Measurements from ENCODE around the gene PCSK4. TPM values are rescaled to one million over a fixed set of nuclear protein-coding genes. Genes with fewer than 3 reads are reported as not detected.

PCSK4 gene
- total and polyA plus RNA-seq, 2 of the 13 experiments (the other 11 are each of a cell fraction or from before 2014, with no cell fraction given) = 2.0 to 2.7 TPM

GRCh38 chr19:1478934-1479707, 11.0 kb downstream of the PCSK4 start, which contains the start of gene C19orf25:
TSS of gene C19orf25 (minus strand) at chr19:1479215. CDS start at chr19:1478903, 312 bp downstream.
- Histone ChIP-seq H2AFZ (ENCODE audit: low read length) (no peak within 1 kb of the TSS), H3K4me3 (replicated peaks in 1 of 3; ENCODE audit: insufficient read depth in 1 of 3, low read depth in 2 of 3, low read length in 3 of 3) (peak within 1 kb of the TSS; percentile 81 to 93 (median 90)), H3K9me3 (ENCODE audit: low read length) (no peaks in the 10 kb centered on the region), H3K9ac (ENCODE audit: insufficient read depth, low read depth, low read length) (peak within 1 kb of the TSS; percentile 74), H3K4me2 (ENCODE audit: low read depth, low read length) (peak within 1 kb of the TSS; percentile 67), H3K27me3 (ENCODE audit: control insufficient read depth in 1 of 2, insufficient read depth in 2 of 2, low read length in 2 of 2) (no peaks in the 10 kb centered on the region), H3K4me1 (ENCODE audit: insufficient read depth, low read length) (peaks cover 48% of the 10 kb centered on the region), H3K79me2 (ENCODE audit: insufficient read depth, low read length) (peaks cover 16% of the 10 kb centered on the region), H3K27ac (ENCODE audit: extremely low read length, insufficient read depth, low read length) (peak within 1 kb of the TSS; percentile 84), H4K20me1 (ENCODE audit: insufficient read depth, low read length) (0 out of 2 replicates have a peak, but pooled peaks cover 3% of the 10 kb centered on the region), H3K36me3 (replicated peaks in 1 of 2; ENCODE audit: control insufficient read depth in 1 of 2, insufficient read depth in 2 of 2, low read length in 2 of 2) (peaks cover 2 to 8% of the 10 kb centered on the region in 2 experiments; a peak in 3 of 5 replicates)
- no TSS peak for BruUV-seq (replicated peaks)
- in situ Hi-C loops (cut with HindIII; ENCODE audit: extremely low pct_ligation_motif_present, low pct_unique_long_range_greater_than_20kb) (no loop called here), intact Hi-C loops (cut with micrococcal nuclease; ENCODE audit: unreplicated experiment) (no loop called here)
- ChIA-PET CTCF (ENCODE audit: low intra/inter-chr PET ratio, low total read pairs) (no interaction called here), POLR2A (no interaction called here)
- WGBS (ENCODE audit: low lambda C conversion rate) = under 1% methylated on average over 21 of the region's 71 CpGs
- peak; percentile 83 for FAIRE-seq
- ATAC-seq = peak; percentile 83
- DNase-seq (ENCODE audit: low spot score) = peak; percentile 85
- TF ChIP-seq ZNF597 (CRISPR knock-in tag; IDR thresholded peaks at IDR 0.05) (no peak), ADNP (CRISPR knock-in tag; IDR thresholded peaks at IDR 0.05) (peak; percentile 92), SNRNP70 (IDR thresholded peaks at IDR 0.05; ENCODE audit: low read depth, low read length) (no peak), MXD1 (CRISPR knock-in tag; IDR thresholded peaks at IDR 0.05) (no peak; the same call in 1 of the 2 replicates), IRX3 (CRISPR knock-in tag; IDR thresholded peaks at IDR 0.05; ENCODE audit: borderline replicate concordance, low read depth) (no peak), ZBTB38 (CRISPR knock-in tag; IDR thresholded peaks at IDR 0.05) (peak; percentile 72), ZNF180 (CRISPR knock-in tag; IDR thresholded peaks at IDR 0.05; ENCODE audit: borderline replicate concordance, low read depth) (no peak), ZBTB8A (CRISPR knock-in tag; IDR thresholded peaks at IDR 0.05; ENCODE audit: borderline replicate concordance, low read depth) (no peak), PBX3 (CRISPR knock-in tag; IDR thresholded peaks at IDR 0.05; ENCODE audit: borderline replicate concordance) (no peak), EED (CRISPR knock-in tag; IDR thresholded peaks at IDR 0.05) (no peak), MIER2 (CRISPR knock-in tag; IDR thresholded peaks at IDR 0.05) (no peak), SOX6 (IDR thresholded peaks at IDR 0.05) (no peak), SOX6 (CRISPR knock-in tag; IDR thresholded peaks at IDR 0.05) (no peak; the same call in 1 of the 2 replicates), ZFP36L1 (CRISPR knock-in tag; IDR thresholded peaks at IDR 0.05) (no peak), MTERF4 (CRISPR knock-in tag; IDR thresholded peaks at IDR 0.05) (peak; percentile 78; the same call in 1 of the 2 replicates), ZNF3 (CRISPR knock-in tag; IDR thresholded peaks at IDR 0.05) (no peak), ZNF12 (CRISPR knock-in tag; IDR thresholded peaks at IDR 0.05) (no peak), ZNF574 (CRISPR knock-in tag; IDR thresholded peaks at IDR 0.05) (peak; percentile 84)

Data from HepG2 (cell line).